Femur (tissue), 1 donor: ENCODE data around the gene CERT1.
"Not testable (repeated sequence)": the region's sequence is repeated elsewhere in the genome, so short reads cannot be mapped to it uniquely, and the experiment has no call there.

Experiments
- DNase-seq: peaks from one replicate; pipeline ENCODE4 v3.0.0-alpha.2; 2017

The CERT1 gene

DNA sequence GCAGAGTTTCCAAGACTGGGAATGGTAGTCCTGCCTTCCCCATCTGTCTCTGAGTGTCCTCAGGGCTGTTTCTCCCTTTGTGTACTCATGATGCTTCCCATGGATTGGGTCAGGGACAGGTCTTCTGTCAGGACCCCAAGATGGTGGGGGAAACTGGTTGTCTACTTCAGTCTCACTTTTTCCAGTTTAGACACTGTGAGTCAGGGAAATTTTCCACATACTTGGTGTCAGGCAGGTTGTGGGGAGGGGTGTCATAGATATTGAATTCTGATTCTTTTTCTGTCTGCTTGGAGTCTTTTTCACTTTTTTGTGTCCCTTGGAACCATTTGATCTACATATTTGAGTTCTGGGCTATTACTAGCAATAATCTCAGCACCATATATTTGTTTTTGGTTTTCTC, 10.6 kb upstream of the CERT1 start:
- no peak for DNase-seq

GRCh38 chr5:75521195-75521594, 9.8 kb upstream of the CERT1 start:
- DNase-seq, result no peak

- DNase-seq, result no peak
These were observed 8.3 kb upstream of the CERT1 start for GRCh38 chr5:75519761-75520160.

DNA sequence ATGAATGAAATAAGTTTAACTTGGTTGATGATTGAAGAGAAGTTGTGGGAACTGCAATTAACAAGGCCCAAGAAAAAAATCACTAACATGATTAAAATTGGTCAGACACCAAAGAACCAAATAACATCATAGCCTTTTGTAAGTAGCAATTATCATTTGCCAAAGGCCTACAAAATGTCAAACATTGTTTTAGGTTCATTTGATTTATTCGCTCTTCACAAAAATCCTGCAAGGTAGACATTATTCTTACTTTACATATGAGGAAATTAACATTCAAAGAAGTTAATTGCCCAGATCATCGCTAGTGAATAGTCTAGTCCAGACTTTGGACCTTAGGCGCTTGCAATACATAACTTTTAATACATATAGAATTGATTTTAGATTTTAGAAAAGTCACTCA, 2.9 kb upstream of the CERT1 start:
- DNase-seq, result no peak

- no peak for DNase-seq
These were observed 2.4 kb upstream of the CERT1 start for GRCh38 chr5:75513841-75514240.

DNA sequence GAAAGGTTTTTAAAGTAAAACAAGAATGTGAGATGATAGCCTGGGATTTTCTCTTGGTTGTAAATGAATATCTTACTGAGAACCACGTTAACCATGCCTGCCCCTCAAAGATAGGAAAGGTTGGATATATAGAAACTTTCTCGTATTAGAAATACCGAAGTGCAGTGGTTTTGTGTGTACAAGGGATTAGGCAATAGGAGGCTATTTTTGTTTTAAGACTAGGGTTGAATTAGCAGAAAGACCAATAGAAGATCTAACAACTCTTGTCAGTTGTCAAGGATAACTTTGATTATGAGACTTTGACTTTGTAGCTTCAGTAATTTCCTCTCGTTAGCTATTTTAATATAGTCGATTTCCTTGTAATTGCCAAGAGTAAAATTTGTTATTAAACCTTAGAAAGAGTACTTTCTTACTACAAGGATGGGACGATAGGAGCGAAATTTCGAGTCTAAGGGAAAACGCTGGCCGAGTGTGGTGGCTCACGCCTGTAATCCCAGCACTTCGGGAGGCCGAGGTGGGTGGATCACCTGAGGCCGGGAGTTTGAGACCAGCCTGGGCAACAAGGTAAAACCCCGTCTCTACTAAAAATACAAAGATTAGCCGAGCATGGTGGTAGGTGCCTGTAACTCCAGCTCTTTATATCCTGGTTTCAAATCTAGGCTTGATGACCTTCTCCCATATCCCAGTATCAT, 1.1 kb upstream of the CERT1 start:
- DNase-seq, result no peak

- DNase-seq, result peak; percentile 66
These were observed 494 bp downstream of the CERT1 start for GRCh38 chr5:75510836-75511434.

DNA sequence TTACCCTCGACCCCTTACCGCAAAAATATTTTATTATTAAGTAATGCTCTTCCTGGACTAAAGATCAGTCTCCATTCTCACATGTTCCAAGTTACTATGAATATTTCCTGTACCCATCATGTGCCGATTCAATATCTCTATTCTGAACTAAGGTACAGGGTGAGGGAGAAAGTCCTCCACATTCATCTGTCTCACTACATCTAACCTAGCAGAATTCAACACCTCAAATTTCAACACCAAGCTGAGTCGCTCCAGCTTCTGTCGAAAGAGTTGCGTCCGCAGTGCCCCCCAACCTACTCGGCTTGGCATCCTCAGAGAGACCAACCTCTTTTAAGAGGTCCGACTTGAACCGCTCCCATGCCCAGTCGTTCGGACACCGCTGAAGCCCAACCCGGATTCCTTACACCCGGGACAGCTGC, 1.0 kb downstream of the CERT1 start:
- DNase-seq, result no peak

DNA sequence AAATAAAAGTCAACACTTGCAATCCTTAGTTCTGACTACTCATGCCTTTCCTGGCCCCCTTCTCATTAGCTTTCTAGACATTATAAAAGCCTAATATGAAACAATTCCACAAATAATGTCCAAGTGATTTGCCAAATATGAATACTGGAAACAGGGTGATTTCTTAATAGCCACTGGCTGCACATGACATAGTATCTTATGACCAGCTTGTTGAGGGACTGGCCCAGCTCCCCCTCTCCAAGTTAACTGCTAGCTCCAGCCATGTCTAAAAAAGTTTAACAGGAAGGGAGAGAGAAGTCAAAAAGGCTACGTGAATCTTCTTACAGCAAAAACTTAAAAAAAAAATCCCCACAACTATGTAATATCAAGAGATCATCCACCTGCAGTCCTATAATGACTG, 1.5 kb downstream of the CERT1 start:
- DNase-seq, result no peak

GRCh38 chr5:75509546-75509945, 1.9 kb downstream of the CERT1 start:
- no peak for DNase-seq

- no peak for DNase-seq
These were observed 3.6 kb downstream of the CERT1 start for GRCh38 chr5:75507841-75508240.

GRCh38 chr5:75505112-75505511, 6.3 kb downstream of the CERT1 start:
- not testable (repeated sequence) for DNase-seq

DNA sequence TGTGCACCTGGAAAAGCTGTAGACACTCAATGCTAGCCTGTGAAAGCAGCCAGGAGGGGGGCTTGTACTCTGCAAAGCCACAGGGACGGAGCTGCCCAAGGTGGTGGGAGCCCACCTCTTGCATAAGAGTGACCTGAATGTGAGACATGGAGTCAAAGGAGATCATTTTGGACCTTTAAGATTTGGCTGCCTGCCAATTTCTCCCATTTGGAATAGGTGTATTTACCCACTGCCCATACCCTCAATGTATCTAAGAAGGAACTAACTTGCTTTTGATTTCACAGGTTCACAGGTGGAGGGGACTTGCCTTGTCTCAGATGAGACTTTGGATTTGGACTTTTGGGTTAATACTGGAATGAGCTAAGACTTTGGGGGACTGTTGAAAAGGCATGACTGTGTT, 12.6 kb downstream of the CERT1 start:
- not testable (repeated sequence) for DNase-seq

- no peak for DNase-seq
These were observed 13.1 kb downstream of the CERT1 start for GRCh38 chr5:75498208-75498777.

DNA sequence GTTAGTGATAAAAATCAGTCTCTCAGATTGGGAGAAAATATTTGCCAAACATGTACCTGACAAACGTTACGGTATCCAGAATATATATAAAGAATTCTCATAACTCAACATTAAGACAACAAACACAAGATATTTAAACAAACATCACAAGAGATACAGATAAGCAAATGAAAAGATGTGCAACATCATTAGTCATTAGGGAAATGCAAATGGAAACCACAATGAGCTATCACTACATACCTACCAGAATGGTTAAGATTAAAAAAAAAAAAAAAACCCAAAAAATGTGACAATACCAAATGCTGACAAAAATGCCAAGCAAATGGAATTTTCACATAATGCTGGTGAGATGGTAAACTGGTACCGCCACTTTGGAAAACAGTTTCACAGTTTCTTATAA, 15.4 kb downstream of the CERT1 start:
- no peak for DNase-seq

- no peak for DNase-seq
These were observed 19.8 kb downstream of the CERT1 start for GRCh38 chr5:75491621-75492020.

- DNase-seq, result not testable (repeated sequence)
These were observed 21.6 kb downstream of the CERT1 start for GRCh38 chr5:75489847-75490246.

DNA sequence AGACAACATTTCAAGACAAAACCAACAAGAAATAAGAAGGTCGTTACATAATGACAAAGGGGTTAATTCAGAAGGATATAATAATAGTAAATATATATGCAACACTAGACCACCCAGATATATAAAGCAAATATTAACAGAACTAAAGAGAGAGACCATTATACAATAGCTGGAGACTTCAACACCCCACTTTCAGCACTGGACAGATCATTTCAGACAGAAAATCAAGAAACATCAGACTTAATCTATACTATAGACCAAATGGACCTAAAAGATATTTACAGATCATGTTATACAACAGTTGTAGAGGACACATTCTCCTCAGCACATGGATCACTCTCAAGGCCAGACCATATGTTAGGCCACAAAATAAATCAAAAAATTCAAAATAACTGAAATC, 26.8 kb downstream of the CERT1 start:
- no peak for DNase-seq

- no peak for DNase-seq
These were observed 28.9 kb downstream of the CERT1 start for GRCh38 chr5:75482482-75482881.

- DNase-seq, result no peak
These were observed 30.4 kb downstream of the CERT1 start for GRCh38 chr5:75481024-75481423.

GRCh38 chr5:75475364-75475763, 36.1 kb downstream of the CERT1 start:
- no peak for DNase-seq

- DNase-seq, result no peak
These were observed 38.0 kb downstream of the CERT1 start for GRCh38 chr5:75473463-75473862.

DNA sequence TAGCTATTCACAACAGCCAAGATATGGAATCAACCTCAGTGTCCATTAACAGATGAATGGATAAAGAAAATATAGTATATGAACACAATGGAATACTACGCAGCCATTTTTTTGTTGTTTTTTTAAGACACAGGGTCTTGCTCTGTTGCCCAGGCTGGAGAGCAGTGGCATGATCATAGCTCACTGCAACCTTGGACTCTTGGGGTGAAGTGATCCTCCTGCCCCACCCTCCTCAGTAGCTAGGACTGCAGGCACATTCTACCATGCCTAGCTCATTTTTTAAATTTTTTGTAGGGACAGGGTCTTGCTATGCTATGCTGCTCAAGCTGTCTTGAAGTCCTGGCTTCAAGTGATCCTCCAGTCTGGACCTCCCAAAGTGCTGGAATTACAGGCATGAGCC, 38.5 kb downstream of the CERT1 start:
- DNase-seq, result no peak

DNA sequence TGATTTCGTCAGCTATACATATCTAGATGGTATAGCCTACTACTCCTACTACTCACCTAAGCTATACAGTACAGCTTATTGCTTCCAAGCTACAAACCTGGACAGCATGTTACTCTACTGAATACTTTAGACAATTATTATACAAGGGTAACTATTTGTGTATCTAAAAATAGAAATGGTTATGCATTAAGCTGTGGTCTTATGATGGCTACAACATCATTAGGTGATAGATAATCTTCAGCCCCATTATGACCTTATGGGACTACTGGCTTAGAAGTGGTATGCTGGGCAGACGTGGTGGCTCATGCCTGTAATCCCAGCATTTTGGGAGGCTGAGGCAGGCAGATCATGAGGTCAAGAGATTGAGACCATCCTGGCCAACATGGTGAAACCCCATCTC, 40.2 kb downstream of the CERT1 start:
- no peak for DNase-seq

DNA sequence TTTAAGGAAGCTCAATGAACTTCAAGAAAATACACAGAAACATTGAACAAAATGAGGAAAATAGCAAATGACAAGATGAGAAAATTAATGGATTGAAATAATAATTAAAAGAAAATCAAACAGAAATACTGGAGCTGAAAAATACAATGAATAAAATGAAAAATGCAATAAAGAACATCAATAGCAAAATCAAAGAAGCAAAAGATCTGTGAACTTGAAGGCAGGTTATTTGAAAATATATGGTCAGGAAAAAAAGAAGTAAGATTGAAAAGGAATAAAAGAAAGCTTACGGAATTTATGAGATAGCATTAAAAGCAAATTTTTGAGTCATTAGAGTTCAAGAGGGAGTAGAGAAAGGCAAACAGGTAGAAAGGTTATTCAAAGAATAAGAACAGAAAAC, 42.4 kb downstream of the CERT1 start:
- no peak for DNase-seq
